ENCODE results near the gene NAV3.

Gene NAV3

DNA sequence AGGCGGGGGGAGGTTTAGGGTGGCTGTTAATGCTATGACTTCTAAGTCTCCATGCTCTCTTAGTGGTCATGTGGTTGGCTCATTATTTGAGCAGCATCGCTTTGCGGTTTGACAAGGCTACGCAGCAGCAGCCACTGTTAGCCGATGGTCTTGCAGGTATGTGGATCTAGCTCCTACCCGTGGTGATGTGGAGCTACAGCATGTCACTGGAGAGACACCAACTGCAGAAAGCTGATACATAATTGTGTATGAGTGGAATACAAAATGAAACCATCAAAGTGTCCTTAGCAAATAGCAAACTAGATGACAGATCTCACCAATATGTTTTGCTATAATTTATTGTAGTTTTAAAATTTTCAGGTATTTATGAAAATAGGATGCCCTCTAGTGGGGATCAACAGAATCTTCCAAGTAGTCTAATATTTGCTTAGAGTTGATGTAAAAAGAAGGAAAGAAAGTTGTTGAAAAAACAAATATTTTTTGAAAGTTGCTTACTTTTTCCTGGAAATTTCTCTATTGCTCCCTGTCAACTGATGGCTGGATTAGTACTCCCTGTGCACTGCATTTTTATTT lies 94.9 kb downstream of the NAV3 start:
- DNase-seq (ENCODE audit: low read depth in 2 of 3, low spot score in 2 of 3) = no peak

DNA sequence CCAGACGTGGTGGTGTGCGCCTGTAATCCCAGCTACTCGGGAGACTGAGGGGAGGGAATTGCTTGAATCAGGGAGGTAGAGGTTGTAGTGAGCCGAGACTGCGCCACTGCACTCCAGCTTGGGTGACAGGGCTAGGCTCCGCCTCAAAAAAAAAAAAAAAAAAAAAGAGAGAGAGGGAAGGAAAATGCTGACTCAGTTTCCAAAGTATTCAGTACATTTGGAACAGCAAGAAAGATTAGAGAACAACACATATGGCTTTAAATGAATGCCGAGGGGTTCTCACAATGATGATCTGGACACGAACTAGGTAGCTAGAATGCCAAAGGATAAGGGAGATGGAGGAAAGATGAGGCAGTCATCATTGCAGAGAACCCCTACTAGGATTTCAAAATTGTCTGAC lies 97.4 kb downstream of the NAV3 start:
- no peak for DNase-seq (ENCODE audit: low read depth in 2 of 3, low spot score in 2 of 3)

DNA sequence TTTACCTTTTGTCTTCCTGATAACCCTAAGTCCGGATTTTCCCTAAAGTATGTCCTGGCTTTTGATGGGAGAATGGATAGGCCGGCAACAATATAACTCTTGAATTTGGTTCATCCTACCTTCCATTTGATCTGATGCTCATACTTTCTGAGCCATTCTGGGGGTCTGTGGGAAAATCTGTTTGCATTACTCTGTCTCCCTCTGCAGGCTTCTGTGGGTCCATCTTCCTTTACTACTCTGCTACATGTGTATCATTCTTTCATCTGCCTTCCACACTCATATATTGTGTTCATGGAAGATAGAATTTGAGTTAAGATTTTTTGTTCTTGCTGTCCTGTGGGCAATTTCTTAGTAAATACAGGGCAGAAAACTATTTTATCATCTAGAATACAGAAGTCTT lies 101.5 kb downstream of the NAV3 start:
- DNase-seq (ENCODE audit: low read depth in 2 of 3, low spot score in 2 of 3) = no peak

DNA sequence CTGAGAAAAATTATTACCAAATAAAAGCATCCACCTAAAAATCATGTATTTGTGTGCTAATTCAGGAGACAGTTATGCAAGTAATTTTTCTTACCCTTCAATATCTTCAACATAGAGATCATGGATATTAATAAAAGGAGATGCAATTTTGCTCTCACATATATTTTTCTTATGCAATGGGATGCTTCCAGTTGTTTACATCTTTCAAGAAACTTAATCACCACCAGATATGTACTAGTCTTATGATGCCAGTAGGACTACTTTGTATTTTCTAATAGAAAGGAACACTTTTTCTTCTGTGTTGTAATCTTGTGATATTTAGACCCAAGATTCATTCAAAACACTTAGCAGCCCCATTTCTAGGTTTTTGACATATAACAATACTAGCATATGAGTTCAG lies 107.6 kb downstream of the NAV3 start:
- DNase-seq (ENCODE audit: low read depth in 2 of 3, low spot score in 2 of 3) = no peak

DNA sequence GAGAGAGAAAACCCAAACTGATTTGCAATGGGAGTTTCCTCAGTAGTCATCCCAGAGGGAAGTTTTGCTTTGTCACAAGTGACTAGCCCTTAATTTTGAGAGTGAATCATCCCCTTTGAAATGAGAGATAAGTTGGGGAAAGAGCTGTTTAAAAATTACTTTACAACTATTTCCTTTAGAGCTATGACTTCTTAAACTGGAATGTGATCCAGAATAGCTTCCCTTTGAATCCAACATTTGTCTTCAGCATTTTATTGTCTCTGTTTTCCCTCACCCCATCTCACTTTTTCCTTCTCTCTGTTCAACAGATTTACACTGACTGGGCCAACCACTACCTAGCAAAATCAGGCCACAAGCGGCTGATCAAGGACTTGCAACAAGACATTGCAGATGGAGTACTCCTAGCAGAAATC lies 109.3 kb downstream of the NAV3 start:
- DNase-seq (ENCODE audit: low read depth in 2 of 3, low spot score in 2 of 3) = no peak

DNA sequence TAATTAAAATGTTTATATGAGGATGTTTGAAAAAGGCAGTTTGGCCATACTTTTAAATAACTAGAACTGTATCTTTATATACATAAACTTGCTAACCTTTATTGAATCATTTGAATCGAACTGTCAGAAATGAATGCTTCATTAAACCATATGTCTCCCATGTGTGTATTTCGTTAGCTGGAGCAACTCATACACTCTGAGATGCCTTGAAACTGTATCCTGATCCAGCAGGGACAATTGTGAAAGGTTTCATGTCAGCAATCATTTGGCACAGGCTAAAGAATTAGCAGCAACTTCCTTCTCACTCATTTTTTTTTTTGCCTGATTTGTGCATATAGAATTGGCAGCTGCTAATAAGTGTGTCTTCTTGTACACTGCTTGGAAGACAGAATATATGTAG lies 109.9 kb downstream of the NAV3 start:
- DNase-seq (ENCODE audit: low read depth in 2 of 3, low spot score in 2 of 3) = no peak

DNA sequence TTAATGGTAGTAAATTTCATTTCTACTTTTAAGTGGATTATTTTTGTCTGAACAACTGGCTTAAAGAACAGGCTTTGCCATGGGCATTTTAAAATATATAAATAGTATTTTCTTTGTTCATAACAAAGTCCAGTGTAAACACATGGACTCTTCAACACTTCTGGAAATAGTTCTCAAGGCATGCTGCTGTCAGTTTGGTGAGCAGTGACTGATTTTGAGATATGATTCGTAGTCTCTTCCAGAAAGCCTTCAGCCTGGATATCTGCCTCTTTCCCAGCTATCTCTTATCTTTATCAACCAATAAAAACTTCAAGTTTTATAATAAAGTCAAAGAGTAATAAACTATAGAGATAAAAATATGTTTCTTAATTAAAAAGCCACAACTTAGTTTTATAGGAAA lies 110.7 kb downstream of the NAV3 start:
- no peak for DNase-seq (ENCODE audit: low read depth in 2 of 3, low spot score in 2 of 3)

DNA sequence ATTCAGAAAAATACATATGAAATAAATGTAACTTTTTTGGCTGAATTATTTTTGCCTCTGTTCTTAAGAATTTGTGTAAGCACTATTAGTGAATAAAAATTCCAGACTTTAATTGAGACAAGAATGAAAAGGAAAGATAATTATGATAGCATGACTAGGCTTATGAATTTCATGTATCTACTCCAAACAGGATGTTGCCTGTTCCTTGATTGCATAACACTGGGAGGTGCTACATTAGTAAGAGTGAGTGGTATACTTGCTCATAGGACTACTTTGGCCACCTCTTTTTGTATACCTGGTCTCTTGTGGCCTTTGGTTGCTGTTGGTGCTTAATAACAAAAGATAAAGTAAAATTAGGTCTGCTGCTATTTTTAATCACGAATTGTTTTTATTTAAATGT lies 112.8 kb downstream of the NAV3 start:
- no peak for DNase-seq (ENCODE audit: low read depth in 2 of 3, low spot score in 2 of 3)

DNA sequence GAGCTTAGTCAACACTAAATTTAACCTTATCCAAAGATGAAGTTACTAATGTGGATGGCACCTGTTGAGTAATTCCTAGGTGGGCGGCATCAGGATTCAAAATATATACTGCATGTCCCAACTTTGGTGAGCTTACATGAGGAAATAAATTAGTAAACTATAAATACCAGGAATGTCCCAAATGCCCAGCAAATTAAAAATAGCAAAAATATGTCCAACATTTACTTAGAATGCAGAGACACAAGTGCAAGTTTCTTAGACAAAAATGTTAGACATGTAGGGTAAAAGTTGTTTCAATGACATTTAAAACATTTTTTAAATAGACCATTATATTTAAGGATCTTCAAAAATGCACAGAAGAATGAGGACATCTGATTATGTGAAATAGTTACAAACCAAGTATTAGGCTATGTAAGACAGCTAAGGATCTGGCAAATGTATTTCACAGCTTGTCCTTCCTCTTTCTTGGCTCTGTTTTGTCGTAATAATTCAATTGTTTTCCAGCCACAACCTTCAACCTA lies 115.9 kb downstream of the NAV3 start:
- no peak for DNase-seq (ENCODE audit: low read depth in 2 of 3, low spot score in 2 of 3)

DNA sequence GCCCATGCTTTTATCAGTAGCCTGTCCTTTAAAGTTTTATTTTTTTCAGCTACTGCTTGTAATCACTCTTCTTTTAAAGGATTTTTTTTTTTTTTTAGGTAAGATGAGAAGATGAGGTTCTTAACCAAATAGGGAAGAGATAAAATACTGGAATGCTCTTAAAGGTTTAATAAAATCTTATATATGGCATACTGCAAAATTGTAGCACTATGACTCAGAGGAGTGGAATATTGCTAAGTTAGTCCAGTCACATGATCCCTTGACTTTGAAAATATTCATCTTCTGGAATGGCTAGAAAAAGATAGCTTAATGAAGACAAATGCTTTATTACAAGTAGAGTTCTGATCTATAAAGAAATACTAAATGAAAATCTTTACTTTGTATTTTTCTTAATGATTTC lies 116.6 kb downstream of the NAV3 start:
- no peak for DNase-seq (ENCODE audit: low read depth in 2 of 3, low spot score in 2 of 3)

DNA sequence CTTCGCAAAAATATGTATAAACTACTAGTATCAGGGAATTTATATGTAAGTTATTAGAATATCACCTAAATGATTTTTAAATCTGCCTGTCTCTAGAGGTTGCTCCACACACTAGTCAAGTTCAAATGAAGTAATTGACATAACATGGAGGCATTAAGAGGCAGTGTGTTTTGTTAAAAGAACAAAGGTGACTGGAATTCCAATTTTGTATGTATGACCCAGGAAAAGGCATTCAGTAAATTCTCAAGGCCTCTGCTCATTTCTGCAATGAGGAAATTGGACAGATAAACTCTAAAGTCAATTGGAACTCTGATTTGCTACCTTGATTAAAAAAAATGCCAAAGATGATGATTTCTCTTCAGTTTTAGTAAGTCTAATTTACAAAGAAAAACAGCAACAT lies 117.1 kb downstream of the NAV3 start:
- no peak for DNase-seq (ENCODE audit: low read depth in 2 of 3, low spot score in 2 of 3)

DNA sequence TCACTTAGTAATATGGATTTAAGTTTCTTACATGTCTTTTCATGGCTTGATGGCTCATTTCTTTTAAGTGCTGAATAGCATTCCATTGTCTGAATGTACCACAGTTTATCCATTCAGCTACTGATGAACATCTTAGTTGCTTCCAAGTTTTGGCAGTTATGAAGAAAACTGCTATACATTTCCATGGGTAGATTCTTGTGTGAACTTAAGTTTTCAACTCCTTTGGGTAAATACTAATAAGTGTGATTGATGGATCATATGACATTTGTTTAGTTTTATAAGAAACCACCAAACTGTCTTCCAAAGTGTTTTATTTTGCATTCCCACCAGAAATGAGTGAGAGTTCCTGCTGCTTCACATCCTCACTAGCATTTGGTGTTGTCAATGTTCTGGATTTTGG lies 119.2 kb downstream of the NAV3 start:
- DNase-seq (ENCODE audit: low read depth in 2 of 3, low spot score in 2 of 3) = no peak

DNA sequence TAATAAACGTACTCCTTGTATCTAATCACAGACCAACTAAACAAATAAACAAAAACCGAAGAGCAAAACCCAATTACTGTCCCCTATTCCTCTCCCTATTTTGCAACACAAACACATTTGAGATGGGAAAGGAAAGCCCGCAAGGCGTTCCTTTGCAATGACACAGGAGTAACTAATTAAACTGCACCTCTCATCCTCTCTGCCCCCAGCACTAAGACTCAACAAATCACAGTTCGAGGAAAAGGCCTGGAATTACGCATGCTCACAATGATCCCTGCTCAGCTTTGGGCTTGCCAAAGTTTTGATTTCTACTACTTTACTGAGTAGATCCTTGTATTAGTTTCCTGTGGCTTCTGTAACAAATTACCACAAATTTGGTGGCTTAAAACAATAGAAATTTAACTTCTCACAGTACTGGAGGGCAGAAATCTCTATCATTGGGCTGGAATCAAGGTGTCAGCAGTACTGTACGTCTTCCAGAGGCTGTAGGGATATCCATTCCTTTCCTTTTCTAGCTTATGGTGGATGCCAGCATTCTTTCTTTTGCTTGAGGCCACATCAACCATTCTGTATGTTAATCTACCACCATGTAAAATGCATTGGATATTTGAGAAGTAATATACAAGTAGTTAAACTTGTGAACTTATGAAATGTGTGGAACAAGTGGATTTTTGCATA lies 123.0 kb downstream of the NAV3 start:
- DNase-seq (ENCODE audit: low read depth in 2 of 3, low spot score in 2 of 3) = no peak

DNA sequence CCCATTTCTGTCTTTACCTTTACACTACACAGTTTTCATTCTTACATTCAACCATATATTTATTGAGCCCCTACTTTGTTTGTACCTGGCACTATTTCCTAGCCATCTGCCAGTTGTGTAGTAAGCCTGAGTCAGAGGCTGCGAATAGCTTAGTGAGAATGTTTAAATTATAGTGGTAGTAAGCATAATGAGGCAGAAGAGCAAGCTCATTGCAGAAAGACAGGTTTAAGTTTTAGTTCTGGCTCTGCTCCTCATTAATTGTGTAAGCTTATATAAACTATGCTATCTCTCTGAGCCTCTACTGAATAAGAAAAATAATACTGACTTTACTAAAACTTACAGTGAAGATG lies 123.5 kb downstream of the NAV3 start:
- DNase-seq (ENCODE audit: low read depth in 2 of 3, low spot score in 2 of 3) = no peak

DNA sequence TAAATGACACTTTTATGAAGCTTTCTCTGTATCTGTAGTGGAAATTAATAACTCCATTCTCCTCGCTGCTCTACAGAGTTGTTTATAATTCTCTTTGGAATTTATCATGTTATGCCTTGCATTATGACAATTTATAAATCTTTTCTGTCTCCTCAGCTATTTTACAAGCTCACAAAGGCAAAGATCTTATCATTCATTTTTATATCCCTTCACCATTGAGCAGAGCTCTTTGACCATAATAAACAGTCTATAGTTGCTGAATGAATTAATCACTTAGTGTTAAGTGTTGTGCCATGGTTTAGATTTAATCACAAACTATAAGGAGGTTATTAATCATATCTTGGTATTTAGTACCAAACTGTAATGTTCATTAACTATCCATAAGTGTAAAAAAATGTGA lies 126.4 kb downstream of the NAV3 start:
- no peak for DNase-seq (ENCODE audit: low read depth in 2 of 3, low spot score in 2 of 3)

DNA sequence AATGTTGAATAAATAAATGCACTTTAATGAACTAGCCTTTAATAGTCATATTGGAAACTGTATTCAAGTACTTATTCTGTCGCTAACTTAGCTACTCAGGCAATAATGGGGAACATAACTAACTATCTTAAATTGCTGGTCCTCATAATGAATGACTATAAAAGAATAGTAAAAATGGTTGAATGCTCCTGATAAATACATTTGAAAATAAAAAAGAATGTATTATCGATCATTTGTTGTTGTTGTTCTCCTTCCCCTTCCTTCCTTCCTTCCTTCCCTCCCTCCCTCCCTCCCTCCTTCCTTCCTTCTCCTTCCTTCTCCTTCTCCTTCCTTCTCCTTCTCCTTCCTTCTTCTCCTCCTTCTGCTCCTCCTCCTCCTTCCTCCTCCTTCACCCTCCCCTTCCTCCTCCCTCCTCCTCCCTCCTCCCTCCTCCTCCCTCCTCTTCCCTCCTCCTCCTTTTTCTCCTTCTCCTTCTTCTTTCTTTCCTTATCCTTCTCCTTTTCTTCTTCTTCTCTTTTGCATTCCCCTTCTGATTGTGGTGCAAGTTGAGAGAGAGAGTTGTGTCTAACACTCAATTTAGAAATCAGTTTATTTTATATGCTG lies 133.0 kb downstream of the NAV3 start:
- DNase-seq (ENCODE audit: low read depth in 2 of 3, low spot score in 2 of 3) = no peak

DNA sequence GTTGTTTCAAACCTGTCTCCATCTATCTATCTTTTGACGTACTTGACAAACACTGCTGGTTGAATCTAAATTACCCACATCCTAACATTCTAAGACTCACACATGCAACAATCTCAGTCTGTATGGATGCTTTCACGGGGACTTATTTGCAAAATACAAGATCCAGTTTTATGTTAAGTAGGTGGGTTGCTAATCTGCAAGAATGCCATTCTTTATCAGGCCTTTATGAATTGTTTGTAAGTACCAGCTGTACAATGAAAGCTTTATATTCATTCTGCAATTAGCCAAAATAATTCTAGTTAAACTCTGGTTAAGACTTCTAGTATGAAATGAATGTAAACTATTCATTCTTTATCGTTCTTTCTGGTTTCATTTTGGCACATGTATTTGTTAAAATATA lies 135.1 kb downstream of the NAV3 start:
- DNase-seq (ENCODE audit: low read depth in 2 of 3, low spot score in 2 of 3) = no peak

DNA sequence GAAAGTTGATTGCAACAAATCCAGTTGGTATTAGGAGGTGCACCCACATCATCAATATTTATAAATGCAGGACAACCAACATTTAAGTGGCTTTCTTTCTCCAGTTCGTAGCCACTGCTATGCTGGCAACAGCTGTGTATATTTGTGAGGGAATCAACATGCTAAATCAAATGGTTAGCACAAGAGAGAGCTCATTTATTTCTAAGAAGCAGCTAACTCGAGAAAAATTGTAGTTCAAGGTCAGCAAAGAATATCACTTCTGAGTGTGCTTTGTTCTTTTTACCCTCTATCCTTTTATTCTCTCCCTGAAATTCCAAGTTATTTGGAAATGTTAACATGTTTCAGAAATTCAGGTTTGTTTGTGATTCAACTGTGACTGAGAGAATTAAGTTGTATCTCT lies 137.3 kb downstream of the NAV3 start:
- no peak for DNase-seq (ENCODE audit: low read depth in 2 of 3, low spot score in 2 of 3)

DNA sequence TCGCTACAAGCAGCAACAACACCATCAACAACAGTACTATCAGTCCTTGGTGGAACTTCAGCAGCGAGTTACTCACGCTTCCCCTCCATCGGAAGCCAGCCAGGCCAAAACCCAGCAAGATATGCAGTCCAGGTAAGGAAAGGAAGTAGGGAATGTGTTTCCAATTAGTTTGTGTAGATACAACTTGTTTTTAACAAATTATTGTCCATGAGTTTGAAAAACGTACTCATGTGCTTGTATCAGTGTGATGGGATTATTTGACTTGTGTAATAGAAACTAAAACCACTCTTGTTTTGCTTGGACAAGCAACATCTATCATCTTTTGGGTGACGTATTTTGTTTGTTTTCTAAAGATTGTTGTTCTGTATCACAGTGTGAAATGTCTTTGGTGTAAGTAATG lies 137.9 kb downstream of the NAV3 start:
- DNase-seq (ENCODE audit: low read depth in 2 of 3, low spot score in 2 of 3) = no peak

DNA sequence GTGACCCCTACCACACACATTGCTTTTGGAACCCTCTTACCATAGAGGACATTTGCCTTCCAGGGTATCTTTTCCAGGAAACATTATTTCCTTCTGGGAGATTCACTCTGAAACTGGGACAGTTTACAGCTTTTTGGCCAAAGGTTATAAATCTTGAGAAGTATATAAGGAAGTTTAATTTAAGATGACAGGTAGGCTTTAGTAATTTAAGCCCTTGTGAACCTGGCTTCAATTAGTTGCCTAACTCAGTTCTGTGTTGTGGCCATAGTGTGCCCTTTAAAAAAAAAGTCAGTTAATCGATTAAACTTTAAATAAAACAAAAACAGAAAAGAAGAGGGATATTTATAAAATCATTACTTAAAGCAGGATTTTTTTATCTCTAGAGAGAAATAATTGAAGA lies 142.9 kb downstream of the NAV3 start:
- no peak for DNase-seq (ENCODE audit: low read depth in 2 of 3, low spot score in 2 of 3)

DNA sequence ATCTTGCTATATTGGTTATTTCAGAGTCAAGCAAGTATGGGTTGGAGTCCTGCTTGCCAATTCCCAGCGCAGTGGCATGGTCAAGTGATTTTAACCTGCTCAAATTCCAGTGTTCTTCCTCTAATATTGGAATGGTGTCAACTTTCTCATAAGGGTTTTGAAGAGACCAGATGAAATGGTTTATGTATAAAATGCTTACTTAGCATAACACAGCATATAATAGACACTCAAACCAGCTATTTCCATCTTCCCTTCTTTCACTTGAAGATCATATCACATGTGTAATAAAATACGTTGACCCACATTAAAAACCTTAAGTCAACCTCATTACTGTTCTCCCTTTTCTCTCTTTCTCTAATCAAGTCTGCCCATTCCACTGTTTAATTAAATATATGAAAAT lies 144.0 kb downstream of the NAV3 start:
- DNase-seq (ENCODE audit: low read depth in 2 of 3, low spot score in 2 of 3) = no peak

DNA sequence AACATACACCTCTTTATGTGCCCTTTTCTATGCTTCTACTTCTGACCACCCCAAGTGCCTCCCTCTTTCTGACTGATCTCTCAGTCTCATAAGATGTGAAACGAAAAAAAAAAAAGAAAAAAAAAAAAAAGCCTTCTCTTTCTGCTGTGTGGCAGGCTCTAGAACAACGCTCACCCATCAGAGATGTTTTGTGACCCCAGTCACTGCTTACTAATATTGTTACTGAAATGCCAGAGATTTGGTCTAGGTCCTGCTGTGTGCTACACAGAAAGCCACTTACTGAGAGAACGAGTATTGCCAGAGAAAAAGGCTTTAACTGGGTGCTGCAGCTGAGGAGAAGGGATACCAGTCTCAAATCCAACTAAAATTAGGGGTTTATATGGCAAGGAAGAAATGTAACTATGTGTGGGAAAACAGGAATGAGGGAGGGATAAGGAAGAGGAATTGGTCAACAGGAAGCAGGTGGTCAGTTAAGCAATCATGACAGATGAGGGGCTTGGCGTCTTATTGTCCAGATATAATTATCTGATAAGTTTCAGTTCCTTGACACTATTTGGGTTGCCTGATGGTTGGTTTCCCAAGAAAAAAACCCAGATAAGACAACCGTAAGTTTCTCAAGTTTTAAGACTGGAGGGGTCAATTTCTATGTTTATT lies 149.0 kb downstream of the NAV3 start:
- no peak for DNase-seq (ENCODE audit: low read depth in 2 of 3, low spot score in 2 of 3)

Data from activated CD8-positive, alpha-beta memory T cell treated with anti-CD3 and anti-CD28 coated beads for 48 hours (primary cell).